Glomerular visceral epithelial cell (primary cell): ENCODE measurements around the gene DCST2.

Source experiments
- DNase-seq: peaks from one replicate; pipeline ENCODE4 v3.0.0-alpha.2; 2016; ENCODE audit errors: extremely low spot score

DCST2 gene

GRCh38 chr1:155010211-155010918 is 23.2 kb downstream of the DCST2 start:
- no peak for DNase-seq

- DNase-seq, result no peak
Measured at GRCh38 chr1:155009742-155010141, 23.8 kb downstream of the DCST2 start.

GRCh38 chr1:155009221-155009711 is 24.3 kb downstream of the DCST2 start:
- DNase-seq, result no peak

DNA sequence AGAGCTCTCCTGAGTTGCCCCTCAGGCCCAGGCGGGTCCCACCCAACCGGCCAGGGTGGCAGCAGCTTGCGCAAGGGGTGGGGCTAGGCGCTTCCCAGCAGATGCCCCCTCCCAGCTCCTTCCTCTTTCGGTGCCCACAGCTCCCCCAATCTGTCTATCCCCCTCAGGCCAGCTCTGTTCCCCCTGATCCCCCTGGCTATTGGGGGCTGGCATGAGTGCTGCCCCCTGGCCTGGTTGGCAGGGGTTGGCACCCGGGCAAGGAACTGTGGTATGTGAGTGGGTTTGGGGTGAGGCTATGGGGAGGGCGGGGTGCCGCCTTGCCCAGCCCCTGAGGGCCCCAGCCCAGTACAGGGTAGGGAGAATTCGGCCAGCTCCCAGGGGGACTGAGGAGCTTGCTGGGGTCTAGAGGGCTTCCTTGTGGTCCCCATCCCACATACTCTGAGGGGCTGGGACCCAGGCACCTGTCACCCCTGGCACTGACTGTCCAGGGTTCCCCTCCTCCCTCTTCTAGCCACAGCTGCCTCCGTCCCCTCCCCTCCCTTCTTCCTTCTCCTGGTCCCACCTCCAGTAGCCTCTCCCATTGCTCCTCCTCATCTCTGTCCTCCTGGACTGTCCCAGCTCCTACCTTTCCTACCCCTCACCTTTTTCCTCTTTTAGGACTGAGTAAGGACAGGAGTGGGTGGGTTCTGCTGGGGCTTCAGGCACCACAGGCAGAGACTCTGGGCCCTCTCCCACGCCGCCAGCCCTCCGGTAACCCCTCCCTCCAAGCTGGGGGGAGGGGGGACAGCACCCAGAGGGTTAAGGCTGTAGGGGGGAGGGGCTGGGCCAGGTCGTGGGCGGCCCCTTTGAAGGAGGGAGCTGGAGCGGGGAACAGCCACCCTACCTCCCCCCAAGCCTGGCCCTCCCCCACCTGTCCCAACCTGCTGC is 25.3 kb downstream of the DCST2 start:
- no peak for DNase-seq

- DNase-seq, result no peak
Measured at GRCh38 chr1:155007251-155007828, 26.2 kb downstream of the DCST2 start.

DNA sequence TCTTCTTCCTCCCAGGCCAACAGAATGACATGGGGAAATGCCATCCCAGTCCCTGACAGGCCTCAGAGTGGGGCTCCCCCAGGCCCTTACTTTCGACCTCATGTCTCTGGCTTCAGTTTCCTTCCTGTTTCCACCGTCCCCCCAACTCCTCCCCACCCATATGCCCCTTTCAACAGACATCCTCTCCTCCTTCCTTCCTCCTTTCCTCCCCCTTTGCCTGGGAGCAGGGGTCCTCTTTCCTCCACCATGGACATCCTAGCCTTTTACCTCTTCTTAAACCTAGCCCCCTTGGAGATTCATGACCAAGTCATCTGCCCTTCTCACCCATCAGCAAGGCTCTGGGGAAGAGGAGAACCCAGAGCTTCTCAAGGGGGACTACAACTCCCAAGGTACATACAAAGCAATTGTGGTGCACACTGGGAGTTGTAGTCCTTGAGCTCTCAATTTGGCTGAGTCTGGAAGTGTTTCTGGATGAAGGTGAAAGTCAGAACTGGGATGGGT is 26.9 kb downstream of the DCST2 start:
- no peak for DNase-seq

GRCh38 chr1:155005076-155006011 is 28.2 kb downstream of the DCST2 start:
- peak; percentile 41 for DNase-seq

GRCh38 chr1:155004352-155005075 is 29.1 kb downstream of the DCST2 start:
- no peak for DNase-seq

- peak; percentile 81 for DNase-seq
Measured at GRCh38 chr1:155003766-155004351, 29.7 kb downstream of the DCST2 start.

DNA sequence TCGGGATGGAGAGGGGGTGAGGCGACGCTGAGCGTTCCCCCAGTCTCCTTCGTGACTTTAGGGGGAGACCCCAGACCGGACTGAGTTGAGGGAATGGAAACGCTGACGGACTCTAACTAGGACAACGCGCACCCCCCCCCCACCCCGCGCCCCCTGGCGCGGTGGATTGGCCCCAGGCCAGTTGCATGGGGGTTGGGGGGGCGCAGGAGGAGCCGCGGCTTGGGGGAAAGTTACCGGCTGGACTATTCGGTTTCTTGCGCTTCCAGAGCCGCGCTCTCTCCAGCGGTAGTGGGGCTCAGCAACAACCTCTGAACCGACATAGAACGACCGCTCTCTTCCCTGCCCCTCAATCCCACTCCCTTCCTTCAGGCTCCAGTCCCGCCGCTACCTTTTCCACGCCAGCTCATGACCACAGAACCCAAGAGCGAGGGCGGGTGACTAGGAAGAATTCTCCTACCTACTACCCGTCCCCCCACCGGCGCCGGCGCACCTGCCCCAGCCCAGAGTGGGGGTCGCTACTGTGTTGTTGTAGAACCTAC is 30.3 kb downstream of the DCST2 start:
- DNase-seq, result peak; percentile 37

- peak; percentile 56 for DNase-seq
Measured at GRCh38 chr1:155002464-155003226, 30.9 kb downstream of the DCST2 start, which contains the start of gene ZBTB7B. Gene ZBTB7B (plus strand): TSS chr1:155002802. CDS start chr1:155014661, 11,859 bp downstream.

DNA sequence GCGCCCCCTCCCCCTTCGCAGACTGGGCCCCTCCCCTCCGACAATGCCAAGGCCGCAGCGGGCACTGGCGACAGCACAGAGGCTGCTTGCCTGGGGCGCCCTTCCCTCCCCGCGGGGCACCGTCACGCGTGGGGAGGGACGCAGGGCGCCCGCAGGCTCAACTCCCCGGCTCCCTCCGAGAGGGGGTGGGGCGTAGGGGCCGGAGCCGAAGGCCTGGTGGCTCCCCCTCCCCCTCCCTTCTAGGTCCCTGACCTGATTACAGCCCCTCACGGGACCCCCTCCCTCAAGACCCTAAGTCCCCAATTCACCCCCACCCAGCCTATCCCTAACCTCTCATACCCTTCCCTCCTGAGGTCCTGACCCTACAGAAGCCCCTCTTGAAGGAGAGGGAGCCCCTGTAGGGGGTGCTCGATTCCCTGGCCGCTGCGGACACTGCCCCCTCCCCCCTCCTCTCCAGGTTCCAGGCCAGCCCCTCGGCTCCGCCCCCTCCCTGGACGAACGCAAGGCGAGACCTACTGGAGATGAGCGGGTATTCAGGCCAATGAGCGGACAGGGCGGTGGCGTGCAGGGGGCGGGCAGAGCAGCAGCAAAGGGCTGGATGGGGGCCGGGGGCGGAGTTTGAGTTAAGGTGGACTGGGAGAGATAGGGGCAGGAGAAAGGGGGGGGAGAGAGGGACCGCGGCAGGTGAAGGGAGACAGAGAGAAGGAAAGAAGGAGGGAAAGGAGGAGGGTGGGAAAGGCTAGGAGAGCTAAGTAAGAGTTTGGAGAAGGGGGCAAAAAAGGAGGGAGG is 31.7 kb downstream of the DCST2 start:
- DNase-seq, result peak; percentile 100

DNA sequence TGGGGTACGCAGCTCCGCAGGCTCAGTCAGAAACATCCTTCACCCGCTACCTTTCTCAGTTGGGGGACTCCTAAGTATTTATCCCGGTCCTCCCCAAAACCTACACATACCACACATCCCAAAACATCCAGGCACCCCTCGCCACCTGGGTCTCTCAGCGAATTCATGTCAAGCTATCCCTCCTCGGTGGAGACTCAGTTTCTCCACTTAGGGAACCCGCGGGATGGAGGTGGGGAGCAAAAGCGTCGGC is 32.2 kb downstream of the DCST2 start:
- no peak for DNase-seq

DNA sequence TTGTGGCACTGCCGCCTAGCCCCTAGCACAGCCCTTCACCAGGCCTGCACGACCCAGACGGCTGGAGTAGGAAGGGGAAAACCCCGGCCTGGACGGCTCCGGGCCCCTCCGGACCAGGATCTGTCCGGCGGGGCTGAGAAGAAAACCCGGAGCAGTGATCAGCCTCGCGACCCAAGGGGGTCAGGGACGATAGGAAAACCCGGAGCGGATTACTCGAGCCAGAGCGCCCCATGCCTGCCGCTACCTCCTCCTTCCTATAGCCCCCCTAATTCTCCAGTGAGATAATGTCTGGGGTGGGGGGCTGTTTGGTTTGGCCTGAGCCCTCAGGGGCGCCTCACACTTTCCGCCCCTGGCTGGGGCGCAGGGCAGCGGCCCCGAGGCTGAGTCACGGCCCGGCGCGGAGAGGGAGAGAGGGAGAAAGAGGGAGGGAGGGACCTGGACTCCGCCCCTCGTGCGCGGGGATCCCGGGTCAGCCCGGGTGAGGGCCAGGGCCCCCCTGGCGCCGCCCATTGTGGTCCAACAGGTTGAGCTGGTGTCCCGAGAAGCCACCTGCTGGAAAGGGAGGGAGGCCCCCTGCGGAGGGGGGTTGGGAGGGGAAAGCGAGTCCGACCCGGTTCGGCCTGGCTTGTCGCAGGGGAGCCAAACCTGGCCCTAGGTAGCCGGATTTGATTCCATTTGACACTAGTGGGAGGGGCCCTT is 32.7 kb downstream of the DCST2 start:
- DNase-seq, result peak; percentile 94

DNA sequence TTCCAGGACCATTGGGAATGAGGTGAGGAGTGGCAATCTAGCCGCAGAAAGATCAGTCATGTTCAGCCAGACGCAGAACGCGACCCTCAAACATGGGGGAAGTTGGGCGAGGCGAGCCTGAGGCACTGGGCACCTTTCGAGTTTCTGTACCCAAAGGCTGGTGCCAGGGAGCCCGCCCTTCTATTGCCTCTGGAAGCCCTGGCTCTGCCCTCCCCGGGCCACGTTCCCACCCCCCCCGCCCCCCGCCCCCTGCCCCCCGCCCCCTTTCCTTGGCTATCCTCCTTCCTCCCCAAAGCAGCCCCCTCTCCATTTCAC is 33.2 kb downstream of the DCST2 start:
- no peak for DNase-seq

GRCh38 chr1:154999571-155000410 is 33.8 kb downstream of the DCST2 start:
- DNase-seq, result no peak
